Neural crest cell (in vitro differentiated cells): ENCODE data around the gene GPR82. TPM values are rescaled to one million over a fixed set of nuclear protein-coding genes. Genes with fewer than 3 reads are reported as not detected.
A peak's percentile ranks its signal among the peaks of the same experiment; 100 is the strongest.
"Not testable (repeated sequence)": the region's sequence is repeated elsewhere in the genome, so short reads cannot be mapped to it uniquely, and the experiment has no call there.

Experiments used
- DNase-seq: peaks from one replicate; pipeline ENCODE4 v3.0.0; 2021; ENCODE audit warnings: low read depth, mixed read lengths, low spot score
- H3K27ac Mint-ChIP-seq: one replicate; pipeline ENCODE4 v1.8.0; 2021; ENCODE audit warnings: mild to moderate bottlenecking, mixed read lengths; ENCODE audit not compliant: unreplicated experiment
- H3K27me3 Mint-ChIP-seq: 2 replicates; pipeline ENCODE4 v1.8.0; 2021; ENCODE audit warnings: low read depth, mild to moderate bottlenecking, mixed read lengths
- H3K36me3 Mint-ChIP-seq: 2 replicates; pipeline ENCODE4 v1.8.0; 2021; ENCODE audit warnings: low read depth, mild to moderate bottlenecking, mixed read lengths
- H3K4me1 Mint-ChIP-seq: 2 replicates; pipeline ENCODE4 v1.8.0; 2021; ENCODE audit warnings: mixed read lengths
- H3K4me3 Mint-ChIP-seq: one replicate; pipeline ENCODE4 v1.8.0; 2021; ENCODE audit warnings: mild to moderate bottlenecking, mixed read lengths
- H3K9me3 Mint-ChIP-seq: 2 replicates; pipeline ENCODE4 v1.8.0; 2021; ENCODE audit warnings: mixed read lengths
- CTCF ChIP-seq: fragments of 200-600 bp; sonication (generic); conservative IDR thresholded peaks from 2 replicates; pipeline ENCODE4 v1.5.0; 2021; ENCODE audit warnings: antibody characterized with exemption, mild to moderate bottlenecking
- long read RNA-seq: library from polyadenylated mRNA; unstranded; transcript quantifications from one replicate; pipeline ENCODE4 v2.0.0, GENCODE V29; 2020
- total RNA-seq: library from RNA; stranded (reverse); gene quantifications from 2 replicates; pipeline ENCODE4 v1.2.1, GENCODE V29; 2021

Gene GPR82
- not detected in 2 replicates for total RNA-seq
- long read RNA-seq, result 0 reads

- Mint-ChIP-seq H3K36me3 (peaks cover 17% of the 10 kb centered on the region), H3K4me3 (no peak within 1 kb of the TSS), H3K4me1 (peaks cover 7% of the 10 kb centered on the region), H3K27ac (no peak within 1 kb of the TSS), H3K9me3 (peaks cover 10% of the 10 kb centered on the region), H3K27me3 (no peaks in the 10 kb centered on the region)
- no peak for DNase-seq
- TF ChIP-seq CTCF, result no peak
Observed at GRCh38 chrX:41723826-41724225, at the start of gene GPR82. Gene GPR82 (plus strand): TSS chrX:41724181. CDS start chrX:41727027, 2,846 bp downstream.

- DNase-seq, H3K4me1 Mint-ChIP-seq, H3K9me3 Mint-ChIP-seq, H3K4me3 Mint-ChIP-seq, H3K36me3 Mint-ChIP-seq, H3K27me3 Mint-ChIP-seq: not testable (repeated sequence)
- H3K27ac Mint-ChIP-seq, result peak overlapping the region; percentile 22
Observed at GRCh38 chrX:41676361-41676760, 47.6 kb upstream of the GPR82 start.

DNA sequence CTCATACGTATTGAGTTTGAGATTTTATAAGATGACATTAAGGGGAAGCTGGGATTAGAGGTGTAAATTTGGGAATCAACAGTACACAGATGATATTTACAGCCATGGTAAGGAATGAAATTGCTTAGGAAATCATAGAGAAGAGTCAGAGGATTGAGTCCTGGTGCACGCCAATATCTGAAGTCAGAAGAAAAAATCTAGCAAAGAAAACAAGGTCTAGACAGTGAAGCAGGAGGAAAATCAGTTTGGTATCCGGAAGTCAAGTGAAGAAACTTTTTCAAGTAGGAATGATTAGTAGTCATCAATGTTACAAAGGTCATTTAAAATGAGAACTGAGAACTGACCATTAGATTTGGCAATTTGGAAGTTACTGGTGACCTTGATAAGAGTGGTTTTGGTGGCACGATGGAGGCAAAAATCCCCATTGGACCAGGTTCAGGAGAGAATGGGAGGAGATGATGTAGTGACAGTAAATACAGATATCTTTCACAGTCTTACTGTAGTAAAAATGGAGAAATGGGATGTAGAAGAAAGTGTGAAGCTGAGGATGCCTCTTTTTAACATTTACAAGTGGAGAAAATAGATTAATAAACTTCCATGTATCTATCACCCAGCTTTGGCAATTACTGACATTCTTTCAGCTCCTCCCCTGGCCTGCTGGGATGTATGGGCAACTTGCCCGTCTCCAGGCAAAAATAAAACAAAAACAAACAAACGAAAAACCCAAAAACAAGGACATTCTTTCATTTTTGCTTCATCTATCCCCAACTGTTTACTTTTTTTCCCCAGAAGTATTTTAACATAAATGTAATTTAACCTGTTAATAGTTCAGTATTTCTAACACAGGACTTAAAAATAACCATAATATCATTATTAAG lies 46.6 kb upstream of the GPR82 start:
- no peak overlapping the region for H3K4me3 Mint-ChIP-seq
- H3K4me1 Mint-ChIP-seq, result no peaks in the 10 kb centered on the region
- no peak for TF ChIP-seq CTCF
- peaks cover 7% of the 10 kb centered on the region for H3K36me3 Mint-ChIP-seq
- DNase-seq, result no peak
- no peaks in the 10 kb centered on the region for H3K27me3 Mint-ChIP-seq
- H3K9me3 Mint-ChIP-seq, result peaks cover 7% of the 10 kb centered on the region
- H3K27ac Mint-ChIP-seq, result no peak overlapping the region

DNA sequence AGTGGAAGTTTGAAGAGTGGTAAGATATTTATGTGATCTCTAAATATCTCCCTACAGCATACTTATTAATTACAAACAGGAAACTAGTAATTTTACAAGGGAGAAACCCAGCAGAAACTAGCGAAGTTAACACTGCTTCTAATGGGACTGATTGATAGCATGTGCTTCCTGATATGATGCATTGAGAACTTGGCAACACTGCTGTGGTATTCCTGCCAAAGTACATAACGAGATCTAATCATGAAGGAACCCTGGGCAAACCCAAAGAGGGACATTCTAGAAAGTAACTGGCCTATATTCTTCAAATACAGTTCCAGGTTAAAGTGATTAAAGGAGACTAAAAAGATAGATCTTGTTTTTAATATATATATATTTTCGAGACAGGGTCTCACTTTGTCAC lies 39.8 kb upstream of the GPR82 start:
- Mint-ChIP-seq H3K27ac (no peak overlapping the region), H3K4me3 (no peak overlapping the region), H3K36me3 (peaks cover 3% of the 10 kb centered on the region), H3K9me3 (peaks cover 4% of the 10 kb centered on the region), H3K27me3 (no peaks in the 10 kb centered on the region), H3K4me1 (no peaks in the 10 kb centered on the region)
- DNase-seq, result no peak
- no peak for TF ChIP-seq CTCF

DNA sequence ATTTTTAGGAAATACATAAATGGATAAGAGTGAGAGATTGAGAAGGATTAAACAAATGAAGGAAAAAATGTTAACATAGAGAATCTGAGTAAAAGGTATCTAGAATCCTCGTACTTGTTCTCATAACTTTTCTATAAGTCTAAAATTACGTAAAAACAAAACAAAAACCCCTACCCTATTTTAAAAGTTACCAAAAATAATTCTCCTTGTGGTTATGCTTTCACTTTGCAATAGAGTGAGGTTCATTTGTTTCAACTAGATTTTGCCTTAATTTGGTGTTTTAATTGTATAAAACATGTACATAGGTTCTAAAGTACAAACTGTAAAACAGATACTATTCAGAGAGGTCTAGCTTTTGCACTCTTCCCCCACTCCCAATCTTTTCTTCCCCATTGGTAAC lies 39.0 kb upstream of the GPR82 start:
- peaks cover 3% of the 10 kb centered on the region for H3K36me3 Mint-ChIP-seq
- no peak overlapping the region for H3K4me3 Mint-ChIP-seq
- no peaks in the 10 kb centered on the region for H3K27me3 Mint-ChIP-seq
- no peaks in the 10 kb centered on the region for H3K4me1 Mint-ChIP-seq
- H3K9me3 Mint-ChIP-seq, result peaks cover 2% of the 10 kb centered on the region
- DNase-seq, result no peak
- no peak for TF ChIP-seq CTCF
- no peak overlapping the region for H3K27ac Mint-ChIP-seq

- DNase-seq, result no peak
Observed at GRCh38 chrX:41686788-41687187, 37.2 kb upstream of the GPR82 start.

More at GRCh38 chrX:41686788-41687187, 37.2 kb upstream of the GPR82 start:
- Mint-ChIP-seq H3K9me3 (no peaks in the 10 kb centered on the region), H3K4me1 (no peaks in the 10 kb centered on the region), H3K4me3 (no peak overlapping the region), H3K27ac (no peak overlapping the region), H3K36me3 (no peaks in the 10 kb centered on the region), H3K27me3 (no peaks in the 10 kb centered on the region)
- TF ChIP-seq CTCF, result no peak
